Prostate gland (tissue), 2 donors: ENCODE data around the gene SMARCA2. TPM values are rescaled to one million over a fixed set of nuclear protein-coding genes. Genes with fewer than 3 reads are reported as not detected.

ENCODE experiments used
- DNase-seq: peaks from one replicate; pipeline ENCODE4 v3.0.0-alpha.2; 2019; ENCODE audit warnings: low spot score
- H3K27ac ChIP-seq, 2 donors: fragments of 200-600 bp; sonication (generic); 2 replicates each; pipeline ENCODE4 v1.5.1; 2017 to 2019
- H3K27me3 ChIP-seq: fragments of 200-600 bp; sonication (generic); replicated peaks from 2 replicates; pipeline ENCODE4 v1.5.1; 2019; ENCODE audit not compliant: insufficient read depth
- H3K36me3 ChIP-seq, 2 donors: fragments of 200-600 bp; sonication (generic); 1 replicate in 1 of 2; 2 replicates in 1 of 2; pipeline versions ENCODE4 v1.5.1 to v1.8.1; 2017 to 2019
- H3K4me1 ChIP-seq: fragments of 200-600 bp; sonication (generic); replicated peaks from 2 replicates; pipeline ENCODE4 v1.5.1; 2019
- H3K4me3 ChIP-seq, 2 donors: fragments of 200-600 bp; sonication (generic); 2 replicates each; pipeline ENCODE4 v1.5.1; 2017 to 2019
- H3K9me3 ChIP-seq: fragments of 200-600 bp; sonication (generic); 2 replicates; pipeline ENCODE4 v1.5.1; 2017
- CTCF ChIP-seq, 4 experiments: fragments of 200-600 bp in 2 of 4; fragments of 450-650 bp in 2 of 4; sonication (generic) in 2 of 4; IDR thresholded peaks; 1 replicate in 3 of 4; 2 replicates in 1 of 4; pipeline ENCODE4 v1.5.1; 2016 to 2019; ENCODE audit warnings: antibody characterized with exemption in 4 of 4, mild to moderate bottlenecking in 2 of 4, moderate library complexity in 2 of 4
- POLR2A ChIP-seq: fragments of 450-650 bp; IDR thresholded peaks from one replicate; pipeline ENCODE4 v1.6.1; 2016; ENCODE audit warnings: antibody characterized with exemption, mild to moderate bottlenecking
- POLR2AphosphoS5 ChIP-seq: sonication (generic); formaldehyde crosslinking; IDR thresholded peaks from one replicate; pipeline ENCODE4 v1.6.1; 2017; ENCODE audit warnings: antibody characterized with exemption
- WGBS: methylation state at CpG from one replicate; pipeline ENCODE4 v1.1.5; 2018; 5-methylcytosine and 5-hydroxymethylcytosine counted together
- intact Hi-C: fragments of 100-400 bp; cut with DNase I; formaldehyde crosslinking; loops from one replicate; pipeline ENCODE4 v1.14.2; 2022
- total RNA-seq, 2 donors: library from RNA; depleted of rRNA; stranded (reverse); fragments of >200 nt; gene quantifications; one replicate each; pipeline ENCODE4 v1.1.0, GENCODE V29; 2016

Gene SMARCA2
- total RNA-seq, 2 donors from 2014 or later, result 125 to 175 TPM

GRCh38 chr9:2021731-2022130 lies 6.6 kb downstream of the SMARCA2 start:
- TF ChIP-seq CTCF (IDR thresholded peaks at IDR 0.05) (no peak), POLR2AphosphoS5 (no peak), POLR2A (no peak)
- DNase-seq, result no peak
- H3K9me3 ChIP-seq, result no peaks in the 10 kb centered on the region
- H3K4me3 ChIP-seq, result no peak overlapping the region
- H3K36me3 ChIP-seq, result no peaks in the 10 kb centered on the region
- no peak overlapping the region for H3K27ac ChIP-seq
- no peaks in the 10 kb centered on the region for H3K27me3 ChIP-seq
- H3K4me1 ChIP-seq, result peaks cover 28% of the 10 kb centered on the region
- intact Hi-C loops, result no loop called here
- 39% methylated on average over 7 of the region's 7 CpGs for WGBS

DNA sequence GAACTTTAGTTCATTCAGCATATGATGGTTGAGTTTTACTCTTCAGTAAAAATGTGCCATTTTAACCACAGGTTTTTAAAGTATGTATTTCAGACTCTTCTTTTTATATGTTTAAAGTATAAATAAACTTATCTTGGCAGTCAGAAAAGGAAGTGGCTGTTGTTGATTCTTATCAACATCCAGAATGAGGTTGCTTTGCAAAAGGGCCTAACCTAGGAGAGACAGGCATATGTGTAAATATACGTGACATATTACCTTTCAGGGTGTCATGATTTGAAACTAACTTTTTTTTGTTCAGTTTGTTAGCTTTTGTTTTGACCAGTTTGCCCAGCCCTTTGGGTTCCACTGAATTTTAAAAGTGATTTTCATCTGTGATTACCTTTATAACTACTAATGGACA lies 7.4 kb downstream of the SMARCA2 start:
- H3K9me3 ChIP-seq, result no peaks in the 10 kb centered on the region
- TF ChIP-seq POLR2AphosphoS5, result no peak
- TF ChIP-seq POLR2A, result no peak
- TF ChIP-seq CTCF (IDR thresholded peaks at IDR 0.05), result no peak
- H3K27me3 ChIP-seq, result no peaks in the 10 kb centered on the region
- H3K4me3 ChIP-seq, result no peak overlapping the region
- H3K36me3 ChIP-seq, result no peaks in the 10 kb centered on the region
- intact Hi-C loops, result no loop called here
- 31% methylated on average over 1 of the region's 1 CpG for WGBS
- peaks cover 28% of the 10 kb centered on the region for H3K4me1 ChIP-seq
- no peak overlapping the region for H3K27ac ChIP-seq
- no peak for DNase-seq

GRCh38 chr9:2023042-2023441 lies 7.9 kb downstream of the SMARCA2 start:
- Histone ChIP-seq H3K36me3 (no peaks in the 10 kb centered on the region), H3K4me1 (peaks cover 28% of the 10 kb centered on the region), H3K27ac (peak overlapping the region in 1 of 2 donors; percentile 42), H3K4me3 (no peak overlapping the region), H3K27me3 (no peaks in the 10 kb centered on the region), H3K9me3 (no peaks in the 10 kb centered on the region)
- WGBS, result 41% methylated on average over 3 of the region's 3 CpGs
- intact Hi-C loops, result no loop called here
- DNase-seq, result no peak
- no peak for TF ChIP-seq POLR2A
- TF ChIP-seq POLR2AphosphoS5, result no peak
- TF ChIP-seq CTCF (IDR thresholded peaks at IDR 0.05), result no peak

DNA sequence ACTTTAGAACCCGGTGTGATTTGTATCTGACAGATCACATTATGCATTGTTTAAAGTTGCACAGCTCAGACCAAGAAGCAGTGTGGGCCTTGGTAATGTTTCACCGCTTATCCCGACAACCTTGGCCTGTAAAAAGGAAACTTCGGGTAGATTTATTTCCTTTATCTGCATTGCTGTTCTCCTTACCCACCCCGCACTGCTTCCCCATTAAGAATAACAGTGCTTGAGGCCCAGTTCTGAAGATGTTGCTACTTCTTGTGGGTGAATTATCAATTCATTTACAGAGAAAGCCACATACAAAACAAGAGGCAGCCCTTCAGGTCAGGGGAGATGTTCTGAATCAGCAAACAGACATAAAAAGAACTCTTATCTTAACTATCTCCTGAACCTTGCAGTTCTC lies 8.4 kb downstream of the SMARCA2 start:
- intact Hi-C loops, result no loop called here
- 11% methylated on average over 5 of the region's 5 CpGs for WGBS
- TF ChIP-seq POLR2A (no peak), CTCF (IDR thresholded peaks at IDR 0.05) (no peak), POLR2AphosphoS5 (no peak)
- H3K4me3 ChIP-seq, result no peak overlapping the region
- no peaks in the 10 kb centered on the region for H3K27me3 ChIP-seq
- H3K27ac ChIP-seq, result peak overlapping the region in 1 of 2 donors; percentile 42
- DNase-seq, result no peak
- H3K4me1 ChIP-seq, result peaks cover 24% of the 10 kb centered on the region
- no peaks in the 10 kb centered on the region for H3K36me3 ChIP-seq
- H3K9me3 ChIP-seq, result no peaks in the 10 kb centered on the region

- no peak for DNase-seq
- H3K9me3 ChIP-seq, result no peaks in the 10 kb centered on the region
- intact Hi-C loops, result no loop called here
- peaks cover 22% of the 10 kb centered on the region for H3K4me1 ChIP-seq
- no peak overlapping the region for H3K4me3 ChIP-seq
- TF ChIP-seq POLR2AphosphoS5 (peak; percentile 50), CTCF (IDR thresholded peaks at IDR 0.05) (no peak)
- H3K27me3 ChIP-seq, result no peaks in the 10 kb centered on the region
- no peaks in the 10 kb centered on the region for H3K36me3 ChIP-seq
- peak overlapping the region in 1 of 2 donors; percentile 18 for H3K27ac ChIP-seq
- 45% methylated on average over 5 of the region's 5 CpGs for WGBS
Observed at GRCh38 chr9:2024888-2025782, 10.0 kb downstream of the SMARCA2 start.
